Frontal cortex (tissue), 4 donors: ENCODE results near the gene STK33. TPM values are rescaled to one million over a fixed set of nuclear protein-coding genes. Genes with fewer than 3 reads are reported as not detected.

Experiments
- DNase-seq, 2 donors: peaks; one replicate each; pipeline ENCODE4 v3.0.0; 2012; ENCODE audit warnings: low spot score in 2 of 2
- FAIRE-seq: peaks from 2 replicates; lab custom pipeline; 2012; peaks lifted over from hg19 to GRCh38; lab: Jason Lieb, UNC
- total RNA-seq: library from RNA; depleted of rRNA; stranded (reverse); fragments of >200 nt; gene quantifications from one replicate; pipeline ENCODE4 v1.2.3, GENCODE V29; 2014
- donor health status: control.
- donor health status: control.
- donor health status: control.

The STK33 gene
- 7.3 TPM for total RNA-seq

- DNase-seq (peak; percentile 50 to 51), FAIRE-seq (no peak)
Observed at GRCh38 chr11:8593935-8594909, at the start of gene STK33. Gene STK33, minus strand, starts transcription at chr11:8594228. Its CDS starts 119,323 bp downstream, at chr11:8474905.

GRCh38 chr11:8642196-8642841 is 48.3 kb upstream of the STK33 start:
- FAIRE-seq (no peak), DNase-seq (no peak)

GRCh38 chr11:8641332-8641731 is 47.3 kb upstream of the STK33 start:
- no peak for FAIRE-seq
- DNase-seq = no peak

GRCh38 chr11:8640267-8640906 is 46.4 kb upstream of the STK33 start:
- no peak for FAIRE-seq
- no peak for DNase-seq

- DNase-seq (no peak), FAIRE-seq (no peak)
Observed at GRCh38 chr11:8639655-8640054, 45.6 kb upstream of the STK33 start.

- FAIRE-seq (no peak), DNase-seq (no peak)
Observed at GRCh38 chr11:8638300-8638699, 44.3 kb upstream of the STK33 start.

- DNase-seq (no peak), FAIRE-seq (no peak)
Observed at GRCh38 chr11:8636127-8636526, 42.1 kb upstream of the STK33 start.

GRCh38 chr11:8634498-8634897 is 40.5 kb upstream of the STK33 start:
- FAIRE-seq = no peak
- no peak for DNase-seq

GRCh38 chr11:8631395-8632118 is 37.5 kb upstream of the STK33 start:
- no peak for FAIRE-seq

GRCh38 chr11:8624698-8625097 is 30.7 kb upstream of the STK33 start:
- no peak for DNase-seq
- no peak for FAIRE-seq

More at GRCh38 chr11:8631395-8632118, 37.5 kb upstream of the STK33 start:
- DNase-seq = no peak

- FAIRE-seq (no peak), DNase-seq (no peak)
Observed at GRCh38 chr11:8621147-8621546, 27.1 kb upstream of the STK33 start.

- DNase-seq (no peak), FAIRE-seq (no peak)
Observed at GRCh38 chr11:8617063-8617462, 23.0 kb upstream of the STK33 start.

- no peak for FAIRE-seq
- no peak for DNase-seq
Observed at GRCh38 chr11:8615291-8616032, 21.4 kb upstream of the STK33 start.

- FAIRE-seq = no peak
- DNase-seq = no peak
Observed at GRCh38 chr11:8614497-8614896, 20.5 kb upstream of the STK33 start.

- FAIRE-seq (no peak), DNase-seq (no peak)
Observed at GRCh38 chr11:8613036-8613435, 19.0 kb upstream of the STK33 start.

- DNase-seq (no peak), FAIRE-seq (no peak)
Observed at GRCh38 chr11:8612522-8612921, 18.5 kb upstream of the STK33 start.

GRCh38 chr11:8610532-8611116 is 16.6 kb upstream of the STK33 start:
- FAIRE-seq (no peak), DNase-seq (no peak)

GRCh38 chr11:8608652-8609051 is 14.6 kb upstream of the STK33 start:
- FAIRE-seq = no peak
- DNase-seq = no peak

- DNase-seq = no peak
- no peak for FAIRE-seq
Observed at GRCh38 chr11:8605971-8606563, 12.0 kb upstream of the STK33 start.
